NCI-H146 treated with DMSO at 0.1 percent for 48 hours (cell line): ENCODE data around the gene TRIM31.

Experiments used
- DNase-seq: peaks from one replicate; lab custom pipeline; 2025; ENCODE audit not compliant: unreplicated experiment; lab: John Stamatoyannopoulos, UW

The TRIM31 gene

GRCh38 chr6:30087876-30088275 is 25.0 kb downstream of the TRIM31 start:
- no peak for DNase-seq

GRCh38 chr6:30077218-30077617 is 35.7 kb downstream of the TRIM31 start:
- no peak for DNase-seq

GRCh38 chr6:30075790-30076732 is 36.8 kb downstream of the TRIM31 start:
- DNase-seq = no peak

DNA sequence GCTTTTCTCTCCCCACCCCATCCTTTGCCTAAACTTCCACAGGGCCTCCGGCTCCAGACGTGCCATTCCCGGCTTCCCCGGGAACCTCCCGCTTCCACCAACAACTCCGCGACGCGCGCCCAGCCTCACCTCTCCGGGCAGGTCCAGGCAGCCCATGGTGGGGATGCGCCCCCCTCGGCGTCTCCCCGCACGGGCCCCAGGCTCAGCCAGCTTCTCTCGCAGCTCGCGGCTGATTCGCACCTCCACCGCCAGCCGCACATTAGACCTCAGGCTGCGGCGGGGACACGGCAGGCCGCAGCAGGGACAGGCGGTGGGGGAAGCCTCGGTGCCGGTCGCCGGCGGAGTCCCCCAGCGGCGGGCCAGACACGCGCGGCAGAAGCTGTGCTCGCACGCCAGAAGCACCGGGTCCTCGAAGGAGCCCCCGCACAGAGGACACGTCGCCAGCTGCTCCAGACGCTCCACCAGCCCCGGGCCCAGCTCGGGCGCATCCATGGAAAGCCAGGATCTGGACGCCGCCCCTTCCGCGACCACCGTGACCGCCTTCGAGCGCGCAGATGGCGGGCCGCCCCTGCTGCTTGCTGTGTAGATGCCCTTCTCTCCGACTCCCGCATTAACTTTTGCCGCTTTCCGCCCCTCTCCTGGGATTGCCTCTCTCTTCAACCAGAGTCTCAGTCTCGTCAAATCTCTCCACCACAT is 37.6 kb downstream of the TRIM31 start, which contains the start of gene RNF39:
TSS of gene RNF39 (minus strand) at position 676 of the 696 bp plus-strand sequence. CDS start at position 492, 184 bp downstream.
- no peak for DNase-seq

GRCh38 chr6:30074331-30075093 is 38.4 kb downstream of the TRIM31 start:
- DNase-seq = no peak

DNA sequence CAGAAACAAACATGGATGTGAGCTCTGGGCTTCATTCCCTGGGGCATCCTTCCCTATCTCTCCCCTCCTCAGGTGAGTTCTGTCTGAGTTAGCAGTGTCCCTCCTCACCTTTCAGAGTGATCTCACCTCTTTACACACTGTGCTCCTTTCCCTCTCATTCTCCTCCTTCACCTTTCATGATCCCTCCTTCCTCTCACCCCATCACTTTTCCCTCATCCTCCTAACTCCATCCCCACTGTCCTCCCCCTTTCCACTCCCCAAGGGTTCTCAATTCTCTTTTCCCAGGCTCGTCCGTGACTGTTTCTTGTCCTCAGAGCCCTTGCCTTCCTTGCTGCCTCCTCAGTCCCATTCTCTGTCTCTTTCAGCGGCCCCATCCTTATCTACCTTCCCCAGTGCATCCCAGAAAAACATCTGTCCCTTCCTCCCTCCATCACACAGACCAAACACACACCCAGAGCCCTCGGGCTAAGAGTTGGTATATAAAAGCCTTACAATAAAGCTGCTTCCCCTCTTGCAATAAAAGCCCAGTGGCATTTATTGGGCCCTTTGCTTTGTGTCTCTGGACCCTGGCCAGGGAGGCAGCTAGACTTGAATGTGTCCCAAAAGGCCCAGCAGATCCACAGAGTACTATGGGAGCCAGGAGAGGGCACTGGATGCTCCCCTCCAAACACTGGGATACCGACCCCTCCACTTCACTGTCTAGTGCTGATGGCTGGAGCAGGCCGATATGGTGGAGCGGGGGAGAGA is 39.2 kb downstream of the TRIM31 start:
- no peak for DNase-seq

DNA sequence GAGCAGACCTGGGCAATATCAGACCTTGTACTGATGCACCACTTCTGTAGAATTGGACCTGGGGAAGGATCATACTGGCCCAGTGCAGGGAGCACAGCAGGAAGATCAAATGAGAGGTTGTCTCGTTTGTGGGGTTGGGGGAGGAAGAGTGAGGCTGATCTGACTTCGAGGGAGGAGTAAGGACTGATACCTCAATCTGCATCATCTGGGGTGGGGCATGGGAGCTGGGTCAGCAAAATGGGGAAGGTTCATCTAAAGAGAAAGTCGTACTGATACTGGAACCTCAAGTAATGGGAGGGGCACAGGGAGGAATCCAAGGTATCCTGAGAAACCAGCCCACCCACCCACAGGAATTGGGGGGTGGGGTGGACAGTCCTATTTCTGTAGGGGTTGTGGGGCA is 41.0 kb downstream of the TRIM31 start:
- DNase-seq = no peak

DNA sequence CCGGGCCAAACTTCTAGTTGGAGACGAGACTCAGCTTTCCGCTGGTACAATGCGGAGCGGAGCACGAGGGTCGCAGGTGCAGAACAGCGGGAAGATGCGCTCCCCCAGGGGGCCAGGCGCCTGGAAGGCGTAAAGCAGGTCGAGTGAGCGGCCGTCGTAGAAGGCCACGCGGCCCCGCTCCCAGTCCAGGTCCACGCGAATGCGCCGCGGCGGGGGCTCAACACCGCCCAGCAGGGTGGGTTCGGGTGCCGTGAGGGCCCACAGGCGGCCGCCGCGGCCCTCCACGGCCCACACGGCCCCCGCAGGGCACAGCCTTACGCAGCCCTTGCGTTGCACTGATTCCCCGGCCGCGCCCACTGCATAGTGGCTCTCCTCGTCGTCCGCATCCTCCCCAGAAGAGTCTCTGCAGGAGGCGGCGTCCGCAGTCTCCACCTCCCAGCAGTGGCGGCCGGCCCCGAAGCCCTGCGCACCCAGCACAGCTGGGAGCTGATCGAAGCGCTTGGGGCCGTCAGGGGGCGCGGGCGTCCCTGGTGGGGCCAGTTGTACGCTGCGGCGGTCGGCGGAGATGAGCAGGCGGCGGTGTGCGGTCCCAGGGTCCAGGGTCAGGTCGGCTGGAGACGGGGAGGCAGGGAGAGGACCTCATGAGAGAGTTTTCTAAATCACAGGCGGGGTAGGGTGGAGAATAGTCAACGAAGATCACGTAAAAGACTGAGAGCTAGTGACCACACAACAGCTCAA is 41.6 kb downstream of the TRIM31 start:
- DNase-seq = no peak

GRCh38 chr6:30067460-30068139 is 45.3 kb downstream of the TRIM31 start:
- DNase-seq = no peak

GRCh38 chr6:30066577-30067459 is 46.1 kb downstream of the TRIM31 start, which contains the start of gene PPP1R11:
TSS of gene PPP1R11 (plus strand) at chr6:30067198. CDS start at chr6:30067411, 213 bp downstream.
- peak; percentile 98 for DNase-seq

DNA sequence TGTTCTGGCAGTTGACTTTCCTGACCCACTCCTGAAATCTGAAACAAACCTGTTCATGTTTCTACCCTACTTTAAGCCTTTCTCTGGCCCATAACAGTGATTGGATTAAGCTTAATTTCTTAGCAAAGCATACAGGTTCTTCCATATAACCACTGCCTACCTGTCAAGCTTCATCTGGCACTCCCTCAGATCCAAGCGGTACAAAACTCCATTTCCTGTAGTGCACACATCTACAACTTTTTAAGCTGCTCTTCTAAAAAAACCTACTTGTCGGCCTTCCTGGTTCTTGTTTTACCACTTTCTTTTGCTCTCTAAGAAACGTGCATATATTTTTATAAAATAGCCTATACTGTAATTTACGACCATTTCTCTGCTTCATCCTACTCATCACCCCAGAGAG is 46.8 kb downstream of the TRIM31 start:
- no peak for DNase-seq

DNA sequence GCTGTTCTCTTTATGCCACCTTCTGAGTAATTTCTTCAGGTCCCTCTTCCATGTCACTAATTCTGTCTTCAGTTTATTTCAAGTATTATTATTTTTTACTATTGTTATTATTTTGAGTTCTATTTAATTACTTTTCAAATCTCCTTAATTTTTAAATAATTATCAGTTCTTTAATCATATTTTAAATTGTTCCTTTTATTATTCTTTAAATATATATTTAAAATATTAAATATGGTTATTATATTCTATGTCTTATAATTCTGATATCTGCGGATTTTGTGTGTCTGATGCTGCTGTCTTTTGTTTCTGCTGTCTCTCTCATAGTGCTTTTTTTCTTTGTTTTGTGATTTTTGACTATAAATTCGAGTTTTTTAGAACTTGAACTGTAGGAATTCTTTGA is 49.6 kb downstream of the TRIM31 start:
- DNase-seq = no peak

GRCh38 chr6:30062471-30063178 is 50.3 kb downstream of the TRIM31 start:
- no peak for DNase-seq

GRCh38 chr6:30061858-30062458 is 50.9 kb downstream of the TRIM31 start:
- no peak for DNase-seq

DNA sequence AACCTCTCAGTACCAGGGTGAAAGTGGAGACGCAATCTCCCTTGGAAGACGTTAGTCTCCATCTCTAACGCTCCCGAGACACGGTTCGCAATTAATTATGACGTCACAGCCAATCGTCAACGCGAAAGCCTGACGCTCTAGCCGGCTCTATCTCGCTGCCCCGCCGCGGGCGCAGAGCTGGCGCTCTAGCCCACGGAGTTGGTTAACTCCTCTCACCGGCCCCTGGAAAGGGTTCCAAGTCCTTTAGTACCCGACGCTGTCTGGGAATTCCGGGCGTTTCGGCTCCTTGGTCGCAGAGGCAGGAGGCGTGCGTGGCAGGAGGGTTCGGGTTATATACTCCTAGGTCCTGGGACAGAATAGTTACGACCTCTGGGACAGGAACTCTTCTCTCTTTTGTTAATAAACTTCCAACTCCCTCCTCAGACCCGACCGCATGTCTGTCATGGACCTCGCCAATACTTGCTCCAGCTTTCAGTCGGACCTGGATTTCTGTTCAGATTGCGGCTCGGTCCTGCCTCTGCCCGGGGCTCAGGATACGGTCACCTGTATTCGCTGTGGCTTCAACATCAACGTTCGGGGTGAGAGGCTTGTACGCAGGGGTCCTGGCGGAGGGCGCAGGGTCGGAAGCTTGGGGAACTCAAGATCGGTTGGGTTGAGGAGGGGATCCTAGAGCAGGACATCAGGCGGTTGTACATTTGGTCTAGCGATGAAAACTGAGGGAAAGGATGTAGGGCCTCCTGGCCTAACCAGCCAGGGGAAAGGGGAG is 51.6 kb downstream of the TRIM31 start, which contains the start of gene POLR1H:
TSS of gene POLR1H (plus strand) at position 174 of the 766 bp plus-strand sequence. CDS start at position 434, 260 bp downstream.
- peak; percentile 89 for DNase-seq

- DNase-seq = no peak
Measured at GRCh38 chr6:30060606-30061091, 52.2 kb downstream of the TRIM31 start.
